Activated CD4-positive, alpha-beta T cell treated with anti-CD3 and anti-CD28 coated beads, Interleukin-10, Interleukin-2, amounts not matched to agents 100 ng/mL and 50 ng/mL, durations not matched to agents 16 hours and 8 hours (primary cell): ENCODE results near the gene TSHZ1.

Source experiments
- DNase-seq: peaks from one replicate; pipeline ENCODE4 v3.0.0-alpha.2; 2020

The TSHZ1 gene

GRCh38 chr18:75222407-75222806, 11.8 kb downstream of the TSHZ1 start:
- no peak for DNase-seq

GRCh38 chr18:75223687-75224347, 13.2 kb downstream of the TSHZ1 start:
- no peak for DNase-seq

GRCh38 chr18:75226286-75226955, 15.8 kb downstream of the TSHZ1 start:
- DNase-seq: no peak

- no peak for DNase-seq
These were observed 16.3 kb downstream of the TSHZ1 start for GRCh38 chr18:75226956-75227316.

- DNase-seq: no peak
These were observed 17.1 kb downstream of the TSHZ1 start for GRCh38 chr18:75227535-75228296.

GRCh38 chr18:75228967-75229366, 18.4 kb downstream of the TSHZ1 start:
- DNase-seq: no peak

- no peak for DNase-seq
These were observed 18.8 kb downstream of the TSHZ1 start for GRCh38 chr18:75229437-75229836.

GRCh38 chr18:75230163-75231052, 19.8 kb downstream of the TSHZ1 start:
- DNase-seq: no peak

- DNase-seq: no peak
These were observed 20.4 kb downstream of the TSHZ1 start for GRCh38 chr18:75231053-75231406.

- DNase-seq: no peak
These were observed 24.3 kb downstream of the TSHZ1 start for GRCh38 chr18:75234901-75235300.

- DNase-seq: no peak
These were observed 25.3 kb downstream of the TSHZ1 start for GRCh38 chr18:75235896-75236295.

GRCh38 chr18:75238100-75238499, 27.5 kb downstream of the TSHZ1 start:
- no peak for DNase-seq

GRCh38 chr18:75238786-75239185, 28.2 kb downstream of the TSHZ1 start:
- no peak for DNase-seq

- no peak for DNase-seq
These were observed 29.8 kb downstream of the TSHZ1 start for GRCh38 chr18:75240433-75240832.

GRCh38 chr18:75241705-75242104, 31.1 kb downstream of the TSHZ1 start:
- DNase-seq: no peak

- no peak for DNase-seq
These were observed 34.0 kb downstream of the TSHZ1 start for GRCh38 chr18:75244351-75245313.

GRCh38 chr18:75246721-75247610, 36.4 kb downstream of the TSHZ1 start:
- DNase-seq: no peak

- peak; percentile 45 for DNase-seq
These were observed 37.2 kb downstream of the TSHZ1 start for GRCh38 chr18:75247611-75248421.

GRCh38 chr18:75248426-75249174, 38.0 kb downstream of the TSHZ1 start:
- DNase-seq: no peak
